Uterus (tissue), 2 donors: Measurements from ENCODE around the gene FAM216B.
A peak's percentile ranks its signal among the peaks of the same experiment; 100 is the strongest.

Experiments used
- POLR2A ChIP-seq, 2 donors: fragments of 450-650 bp; IDR thresholded peaks; one replicate each; pipeline ENCODE4 v1.6.1; 2016; ENCODE audit warnings: antibody characterized with exemption in 2 of 2, mild to moderate bottlenecking in 1 of 2, moderate library complexity in 1 of 2
- TF ChIP-seq, protein P1 (sequence below), 4 experiments: fragments of 200-600 bp in 2 of 4; fragments of 450-650 bp in 2 of 4; sonication (generic) in 2 of 4; IDR thresholded peaks; one replicate each; pipeline ENCODE4 v1.5.1; 2016 to 2019; ENCODE audit warnings: antibody characterized with exemption in 4 of 4, mild to moderate bottlenecking in 2 of 4, moderate library complexity in 1 of 4

GRCh38 chr13:42836930-42837690 is 55.7 kb downstream of the FAM216B start:
- TF ChIP-seq, protein P1, sequence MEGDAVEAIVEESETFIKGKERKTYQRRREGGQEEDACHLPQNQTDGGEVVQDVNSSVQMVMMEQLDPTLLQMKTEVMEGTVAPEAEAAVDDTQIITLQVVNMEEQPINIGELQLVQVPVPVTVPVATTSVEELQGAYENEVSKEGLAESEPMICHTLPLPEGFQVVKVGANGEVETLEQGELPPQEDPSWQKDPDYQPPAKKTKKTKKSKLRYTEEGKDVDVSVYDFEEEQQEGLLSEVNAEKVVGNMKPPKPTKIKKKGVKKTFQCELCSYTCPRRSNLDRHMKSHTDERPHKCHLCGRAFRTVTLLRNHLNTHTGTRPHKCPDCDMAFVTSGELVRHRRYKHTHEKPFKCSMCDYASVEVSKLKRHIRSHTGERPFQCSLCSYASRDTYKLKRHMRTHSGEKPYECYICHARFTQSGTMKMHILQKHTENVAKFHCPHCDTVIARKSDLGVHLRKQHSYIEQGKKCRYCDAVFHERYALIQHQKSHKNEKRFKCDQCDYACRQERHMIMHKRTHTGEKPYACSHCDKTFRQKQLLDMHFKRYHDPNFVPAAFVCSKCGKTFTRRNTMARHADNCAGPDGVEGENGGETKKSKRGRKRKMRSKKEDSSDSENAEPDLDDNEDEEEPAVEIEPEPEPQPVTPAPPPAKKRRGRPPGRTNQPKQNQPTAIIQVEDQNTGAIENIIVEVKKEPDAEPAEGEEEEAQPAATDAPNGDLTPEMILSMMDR (IDR thresholded peaks at IDR 0.05) = peak in 1 of 4 experiments; percentile 4
- no peak for TF ChIP-seq POLR2A (IDR thresholded peaks at IDR 0.05)
